Osteocyte (in vitro differentiated cells): Measurements from ENCODE around the gene SBSN. TPM values are rescaled to one million over a fixed set of nuclear protein-coding genes. Genes with fewer than 3 reads are reported as not detected.

ENCODE experiments used
- DNase-seq: peaks from one replicate; pipeline ENCODE4 v3.0.0; 2021; ENCODE audit warnings: mixed read lengths; ENCODE audit not compliant: unreplicated experiment; ENCODE audit errors: extremely low spot score
- H3K27ac Mint-ChIP-seq: one replicate; pipeline ENCODE4 v1.8.0; 2021; ENCODE audit warnings: mild to moderate bottlenecking, mixed read lengths; ENCODE audit not compliant: unreplicated experiment
- H3K27me3 Mint-ChIP-seq: one replicate; pipeline ENCODE4 v1.8.0; 2021; ENCODE audit warnings: mixed read lengths; ENCODE audit not compliant: unreplicated experiment
- H3K36me3 Mint-ChIP-seq: one replicate; pipeline ENCODE4 v1.8.0; 2021; ENCODE audit warnings: mixed read lengths; ENCODE audit not compliant: unreplicated experiment
- H3K4me1 Mint-ChIP-seq: one replicate; pipeline ENCODE4 v1.8.0; 2021; ENCODE audit warnings: mixed read lengths; ENCODE audit not compliant: unreplicated experiment
- H3K4me3 Mint-ChIP-seq: one replicate; pipeline ENCODE4 v1.8.0; 2021; ENCODE audit warnings: mild to moderate bottlenecking, moderate library complexity, mixed read lengths; ENCODE audit not compliant: unreplicated experiment
- H3K9me3 Mint-ChIP-seq: one replicate; pipeline ENCODE4 v1.8.0; 2021; ENCODE audit warnings: mixed read lengths; ENCODE audit not compliant: unreplicated experiment
- total RNA-seq: library from RNA; stranded (reverse); gene quantifications from 2 replicates; pipeline ENCODE4 v1.2.1, GENCODE V29; 2021
- TF ChIP-seq, protein P1 (sequence below): fragments of 200-600 bp; sonication (generic); IDR thresholded peaks from 2 replicates; pipeline ENCODE4 v1.5.0; 2021; ENCODE audit warnings: antibody characterized with exemption, mild to moderate bottlenecking, moderate library complexity

The SBSN gene
- total RNA-seq, 1 donor from 2014 or later = not detected

DNA sequence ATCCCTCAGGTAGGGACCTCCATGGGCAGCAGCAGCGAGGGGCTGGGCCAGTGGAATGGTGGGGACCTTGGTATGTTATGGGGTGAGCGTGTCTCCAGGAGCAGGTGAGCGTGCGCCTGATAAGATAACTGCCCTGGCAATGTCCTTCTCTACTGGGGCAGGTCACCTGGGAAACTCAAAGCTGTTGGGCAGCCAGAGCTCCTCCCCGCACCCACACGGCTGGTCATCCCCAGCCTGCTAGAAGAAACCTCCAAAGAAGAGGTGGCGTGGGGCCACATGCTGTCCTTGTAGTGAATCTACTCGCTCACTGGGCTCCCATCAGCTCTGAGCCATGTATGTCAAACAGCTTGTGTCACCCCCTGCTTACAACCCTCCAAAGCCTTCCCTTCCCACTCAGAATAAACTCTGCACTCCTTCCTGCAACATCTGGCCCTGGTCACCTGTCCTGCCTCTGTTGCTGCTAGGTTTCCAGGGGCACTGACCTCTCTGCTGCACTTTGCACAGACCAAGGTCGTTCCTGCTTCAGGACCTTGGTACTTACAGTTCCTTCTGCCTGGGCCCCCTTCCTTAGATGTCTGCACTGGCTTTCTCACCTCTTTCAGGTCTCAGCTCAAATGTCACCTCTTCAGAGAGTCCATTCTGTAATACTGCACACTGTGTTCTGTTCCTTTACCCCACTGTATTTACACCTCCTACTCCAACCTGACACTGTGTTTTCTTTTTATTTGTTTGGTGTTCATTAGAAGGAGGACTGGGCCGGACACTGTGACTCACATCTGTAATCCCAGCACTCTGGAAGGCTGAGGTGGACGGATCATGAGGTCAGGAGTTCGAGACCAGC lies 37.1 kb upstream of the SBSN start:
- no peak for DNase-seq
- Mint-ChIP-seq H3K27me3 (peaks cover 18% of the 10 kb centered on the region), H3K9me3 (no peaks in the 10 kb centered on the region), H3K4me3 (no peak overlapping the region), H3K4me1 (no peaks in the 10 kb centered on the region), H3K27ac (no peak overlapping the region), H3K36me3 (no peaks in the 10 kb centered on the region)
- TF ChIP-seq, protein P1, sequence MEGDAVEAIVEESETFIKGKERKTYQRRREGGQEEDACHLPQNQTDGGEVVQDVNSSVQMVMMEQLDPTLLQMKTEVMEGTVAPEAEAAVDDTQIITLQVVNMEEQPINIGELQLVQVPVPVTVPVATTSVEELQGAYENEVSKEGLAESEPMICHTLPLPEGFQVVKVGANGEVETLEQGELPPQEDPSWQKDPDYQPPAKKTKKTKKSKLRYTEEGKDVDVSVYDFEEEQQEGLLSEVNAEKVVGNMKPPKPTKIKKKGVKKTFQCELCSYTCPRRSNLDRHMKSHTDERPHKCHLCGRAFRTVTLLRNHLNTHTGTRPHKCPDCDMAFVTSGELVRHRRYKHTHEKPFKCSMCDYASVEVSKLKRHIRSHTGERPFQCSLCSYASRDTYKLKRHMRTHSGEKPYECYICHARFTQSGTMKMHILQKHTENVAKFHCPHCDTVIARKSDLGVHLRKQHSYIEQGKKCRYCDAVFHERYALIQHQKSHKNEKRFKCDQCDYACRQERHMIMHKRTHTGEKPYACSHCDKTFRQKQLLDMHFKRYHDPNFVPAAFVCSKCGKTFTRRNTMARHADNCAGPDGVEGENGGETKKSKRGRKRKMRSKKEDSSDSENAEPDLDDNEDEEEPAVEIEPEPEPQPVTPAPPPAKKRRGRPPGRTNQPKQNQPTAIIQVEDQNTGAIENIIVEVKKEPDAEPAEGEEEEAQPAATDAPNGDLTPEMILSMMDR = no peak

DNA sequence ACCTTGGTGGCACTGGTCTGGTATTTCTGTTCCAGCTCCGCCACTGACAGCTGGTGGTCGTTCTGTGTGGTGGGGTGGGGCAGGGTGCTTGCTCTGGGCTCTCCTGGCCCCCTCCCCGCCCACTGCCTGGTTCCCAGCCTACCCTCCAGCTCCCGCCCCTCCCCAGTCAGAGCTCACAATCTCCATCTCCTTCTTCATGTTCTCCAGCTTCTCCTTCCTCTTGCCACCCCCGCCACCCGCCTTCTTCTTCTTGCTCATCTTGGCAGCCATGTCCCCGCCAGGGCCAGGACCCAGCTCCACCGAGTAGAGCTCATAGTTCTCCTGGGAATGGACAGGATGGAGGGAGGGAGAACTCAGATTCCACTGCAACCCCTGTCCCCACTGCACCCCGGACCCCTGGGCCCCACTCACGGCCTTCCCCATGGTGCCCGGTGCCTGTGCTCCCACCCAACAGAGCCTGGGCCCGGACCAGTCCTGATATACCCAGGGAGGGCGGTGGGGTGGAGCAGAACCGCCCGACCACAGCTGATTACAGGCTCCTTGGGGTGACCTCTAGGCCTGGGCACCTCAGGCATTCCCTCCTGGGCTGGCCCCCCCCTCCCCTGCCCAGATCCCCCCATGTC lies 35.2 kb upstream of the SBSN start, which contains the start of gene ATP4A:
ATP4A (minus strand) TSS at position 452 of the 623 bp plus-strand sequence; CDS start at position 423, 29 bp downstream.
- H3K27ac Mint-ChIP-seq = no peak within 1 kb of the TSS
- TF ChIP-seq, protein P1 = no peak
- no peak within 1 kb of the TSS for H3K4me3 Mint-ChIP-seq
- peaks cover 31% of the 10 kb centered on the region for H3K27me3 Mint-ChIP-seq
- no peaks in the 10 kb centered on the region for H3K9me3 Mint-ChIP-seq
- no peaks in the 10 kb centered on the region for H3K4me1 Mint-ChIP-seq
- no peak for DNase-seq
- H3K36me3 Mint-ChIP-seq = no peaks in the 10 kb centered on the region

DNA sequence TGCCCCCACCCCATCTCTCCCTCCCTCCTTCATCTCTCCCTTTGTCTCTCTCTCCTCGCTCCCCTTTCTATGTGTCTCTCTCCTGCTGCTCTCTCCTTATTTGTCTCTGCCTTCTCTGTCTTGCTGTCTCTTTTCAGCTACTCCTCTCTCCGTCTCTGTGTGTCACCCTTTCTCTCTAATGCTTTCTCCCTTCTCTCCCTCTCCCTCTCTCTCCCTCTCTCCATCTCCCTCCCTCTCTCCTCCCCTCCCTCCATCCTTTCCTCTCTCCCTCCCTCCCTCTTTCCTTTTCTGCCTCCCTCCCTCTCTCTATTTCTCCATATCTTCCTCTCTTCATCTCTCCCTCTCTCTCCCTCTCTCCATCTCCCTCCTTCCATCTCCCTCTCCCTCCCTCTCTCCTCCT lies 34.7 kb upstream of the SBSN start:
- TF ChIP-seq, protein P1 = no peak
- Mint-ChIP-seq H3K27ac (no peak overlapping the region), H3K4me3 (no peak overlapping the region), H3K36me3 (no peaks in the 10 kb centered on the region), H3K27me3 (peaks cover 33% of the 10 kb centered on the region), H3K9me3 (no peaks in the 10 kb centered on the region), H3K4me1 (peaks cover 2% of the 10 kb centered on the region)
- no peak for DNase-seq

DNA sequence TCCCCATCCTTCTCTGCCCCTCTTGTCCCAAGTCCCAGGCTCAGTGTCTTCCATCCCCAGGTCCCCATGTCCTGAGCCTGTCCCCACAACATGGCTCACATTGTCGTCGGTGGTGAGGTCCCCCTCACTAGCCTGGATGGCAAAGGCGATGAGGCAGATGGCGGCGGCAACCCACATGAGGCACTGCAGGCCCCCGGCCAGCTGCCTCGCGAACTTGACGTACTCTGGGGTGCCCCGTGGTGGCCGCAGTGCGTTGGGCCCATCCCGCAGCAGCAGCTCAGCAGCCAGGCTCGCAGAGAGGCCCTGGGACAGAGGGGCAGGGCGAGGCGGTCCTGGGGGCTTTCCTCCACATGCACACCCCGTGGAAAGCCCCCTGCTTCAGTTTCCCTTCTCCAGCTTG lies 34.2 kb upstream of the SBSN start:
- H3K27me3 Mint-ChIP-seq = peaks cover 34% of the 10 kb centered on the region
- H3K4me3 Mint-ChIP-seq = no peak overlapping the region

More for the DNA sequence above, 34.2 kb upstream of the SBSN start:
- TF ChIP-seq, protein P1 = no peak
- H3K27ac Mint-ChIP-seq = no peak overlapping the region
- H3K4me1 Mint-ChIP-seq = peaks cover 3% of the 10 kb centered on the region
- H3K36me3 Mint-ChIP-seq = no peaks in the 10 kb centered on the region
- no peak for DNase-seq
- no peaks in the 10 kb centered on the region for H3K9me3 Mint-ChIP-seq
